SJSA1 (cell line): ENCODE results near the gene MRGPRX1. TPM values are rescaled to one million over a fixed set of nuclear protein-coding genes. Genes with fewer than 3 reads are reported as not detected.
"Not testable (repeated sequence)": the region's sequence is repeated elsewhere in the genome, so short reads cannot be mapped to it uniquely, and the experiment has no call there.

ENCODE experiments used
- DNase-seq, 2 experiments: peaks; one replicate each; pipeline ENCODE4 v3.0.0-alpha.2; 2015 to 2020; ENCODE audit warnings: low spot score in 2 of 2, low read depth in 1 of 2
- H3K27ac ChIP-seq: fragments of 250-450 bp; sonication (Bioruptor Pico); 2 replicates; pipeline ENCODE4 v1.5.1; 2020; ENCODE audit warnings: mild to moderate bottlenecking, moderate library complexity
- H3K27me3 ChIP-seq: fragments of 250-450 bp; sonication (Bioruptor Pico); replicated peaks from 2 replicates; pipeline ENCODE4 v1.5.1; 2020; ENCODE audit warnings: mild to moderate bottlenecking, moderate library complexity
- H3K36me3 ChIP-seq: fragments of 250-450 bp; sonication (Bioruptor Pico); 2 replicates; pipeline ENCODE4 v1.5.1; 2020; ENCODE audit warnings: mild to moderate bottlenecking
- H3K4me1 ChIP-seq: fragments of 250-450 bp; sonication (Bioruptor Pico); replicated peaks from 2 replicates; pipeline ENCODE4 v1.6.1; 2021; ENCODE audit warnings: mild to moderate bottlenecking
- H3K4me3 ChIP-seq: fragments of 250-450 bp; sonication (Bioruptor Pico); 2 replicates; pipeline ENCODE4 v1.5.1; 2020; ENCODE audit warnings: mild to moderate bottlenecking
- H3K9me3 ChIP-seq: fragments of 250-450 bp; sonication (Bioruptor Pico); replicated peaks from 2 replicates; pipeline ENCODE4 v1.5.1; 2020; ENCODE audit warnings: mild to moderate bottlenecking
- total RNA-seq: library from RNA; depleted of rRNA; stranded (reverse); fragments of >200 nt; shearing (Covaris generic); gene quantifications from 2 replicates; pipeline ENCODE4 v1.2.3, GENCODE V29; 2014; rRNA removed

Gene MRGPRX1
- total RNA-seq, 1 experiment from 2014 or later = not detected

DNA sequence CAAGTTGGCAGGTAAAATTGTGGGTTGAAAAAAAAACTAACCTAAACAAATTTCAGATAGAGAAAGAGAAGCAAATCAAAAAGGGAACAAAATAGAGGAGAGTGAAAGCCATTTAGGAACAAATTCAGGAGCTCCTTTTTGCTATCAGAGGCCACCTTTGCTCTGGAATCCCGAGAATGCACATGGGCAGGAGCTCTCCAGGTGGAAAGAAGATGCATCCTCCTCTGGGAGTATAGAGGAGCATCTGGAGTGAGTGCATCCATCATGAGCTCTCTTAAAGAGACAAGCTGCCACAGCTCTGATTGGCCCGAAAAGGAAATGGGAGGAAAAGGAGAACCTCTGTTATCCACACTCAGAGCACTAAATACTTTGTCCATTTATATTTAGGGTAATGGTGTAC is 26.3 kb downstream of the MRGPRX1 start:
- H3K4me1 ChIP-seq = no peaks in the 10 kb centered on the region
- H3K27me3 ChIP-seq = no peaks in the 10 kb centered on the region; the same call in 1 of the 2 replicates
- H3K9me3 ChIP-seq = no peaks in the 10 kb centered on the region
- H3K27ac ChIP-seq = no peak overlapping the region
- no peaks in the 10 kb centered on the region for H3K36me3 ChIP-seq
- no peak overlapping the region for H3K4me3 ChIP-seq
- no peak for DNase-seq

DNA sequence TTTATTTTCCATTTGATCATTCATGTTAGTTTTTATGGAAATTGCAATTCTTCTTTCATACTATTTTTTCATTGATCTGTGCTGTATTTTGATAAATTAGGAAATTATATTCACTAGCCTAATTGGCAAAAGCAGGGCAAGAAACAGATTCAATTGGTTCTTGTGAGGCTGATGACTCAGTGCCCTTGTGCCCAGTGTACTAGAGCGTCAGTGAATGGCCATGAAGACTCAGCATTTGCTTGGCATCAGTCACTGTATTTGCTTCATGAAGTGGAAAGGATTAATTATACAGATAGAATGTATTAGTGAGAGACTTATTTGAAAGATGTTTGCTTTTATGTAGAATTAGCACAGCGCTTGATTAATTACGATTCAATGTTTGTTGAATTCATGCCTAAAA is 31.8 kb downstream of the MRGPRX1 start:
- Histone ChIP-seq H3K9me3 (no peaks in the 10 kb centered on the region), H3K4me1 (no peaks in the 10 kb centered on the region), H3K27ac (no peak overlapping the region), H3K27me3 (no peaks in the 10 kb centered on the region; the same call in 1 of the 2 replicates), H3K4me3 (no peak overlapping the region), H3K36me3 (no peaks in the 10 kb centered on the region)
- no peak for DNase-seq

DNA sequence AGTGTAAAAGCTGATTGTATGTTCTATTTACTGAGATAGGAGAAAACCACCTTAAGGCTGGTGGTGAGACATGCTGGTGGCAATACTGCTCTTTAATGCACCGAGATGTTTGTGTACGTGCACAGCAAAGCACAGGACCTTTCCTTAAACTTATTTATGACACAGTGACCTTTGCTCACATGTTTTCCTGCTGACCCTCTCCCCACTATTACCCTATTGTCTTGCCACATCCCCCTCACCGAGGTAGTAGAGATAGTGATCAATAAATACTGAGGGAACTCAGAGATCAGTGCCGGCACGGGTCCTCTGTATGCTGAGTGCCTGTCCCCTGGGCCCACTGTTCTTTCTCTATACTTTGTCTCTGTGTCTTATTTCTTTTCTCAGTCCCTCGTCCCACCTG is 38.6 kb downstream of the MRGPRX1 start:
- H3K4me3 ChIP-seq, DNase-seq, H3K36me3 ChIP-seq, H3K27me3 ChIP-seq, H3K9me3 ChIP-seq, H3K27ac ChIP-seq, H3K4me1 ChIP-seq: not testable (repeated sequence)

DNA sequence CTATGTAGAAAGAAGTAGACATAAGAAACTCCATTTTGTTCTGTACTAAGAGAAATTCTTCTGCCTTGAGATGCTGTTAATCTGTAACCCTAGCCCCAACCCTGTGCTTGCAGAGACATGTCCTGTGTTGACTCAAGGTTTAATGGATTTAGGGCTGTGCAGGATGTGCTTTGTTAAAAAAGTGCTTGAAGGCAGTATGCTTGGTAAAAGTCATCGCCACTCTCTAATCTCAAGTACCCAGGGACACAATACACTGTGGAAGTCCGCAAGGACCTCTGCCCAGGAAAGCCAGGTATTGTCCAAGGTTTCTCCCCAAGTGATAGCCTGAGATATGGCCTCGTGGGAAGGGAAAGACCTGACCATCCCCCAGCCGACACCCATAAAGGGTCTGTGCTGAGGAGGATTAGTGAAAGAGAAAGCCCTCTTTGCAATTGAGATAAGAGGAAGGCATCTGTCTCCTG is 39.0 kb downstream of the MRGPRX1 start:
- H3K4me3 ChIP-seq, H3K27ac ChIP-seq, H3K36me3 ChIP-seq, H3K4me1 ChIP-seq, DNase-seq, H3K9me3 ChIP-seq, H3K27me3 ChIP-seq: not testable (repeated sequence)

DNA sequence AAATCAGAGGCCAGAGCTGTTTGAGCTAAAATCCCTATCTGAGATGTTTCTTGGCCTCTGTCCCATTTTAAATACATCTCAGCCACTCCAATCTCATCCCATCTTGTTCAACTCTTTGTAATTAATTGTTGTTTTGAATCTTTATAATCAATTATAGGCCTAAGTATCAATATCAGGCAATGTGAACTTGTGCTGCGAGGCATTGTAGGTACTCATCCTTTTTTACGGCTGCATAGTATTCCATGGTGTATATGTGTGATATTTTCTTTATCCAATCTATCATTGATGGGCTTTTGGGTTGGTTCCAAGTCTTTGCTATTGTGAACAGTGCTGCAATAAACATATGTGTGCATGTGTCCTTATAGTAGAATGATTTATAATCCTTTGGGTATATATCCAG is 47.5 kb downstream of the MRGPRX1 start:
- not testable (repeated sequence) for H3K4me3 ChIP-seq, H3K9me3 ChIP-seq, H3K27me3 ChIP-seq, H3K27ac ChIP-seq, H3K4me1 ChIP-seq, H3K36me3 ChIP-seq, DNase-seq

DNA sequence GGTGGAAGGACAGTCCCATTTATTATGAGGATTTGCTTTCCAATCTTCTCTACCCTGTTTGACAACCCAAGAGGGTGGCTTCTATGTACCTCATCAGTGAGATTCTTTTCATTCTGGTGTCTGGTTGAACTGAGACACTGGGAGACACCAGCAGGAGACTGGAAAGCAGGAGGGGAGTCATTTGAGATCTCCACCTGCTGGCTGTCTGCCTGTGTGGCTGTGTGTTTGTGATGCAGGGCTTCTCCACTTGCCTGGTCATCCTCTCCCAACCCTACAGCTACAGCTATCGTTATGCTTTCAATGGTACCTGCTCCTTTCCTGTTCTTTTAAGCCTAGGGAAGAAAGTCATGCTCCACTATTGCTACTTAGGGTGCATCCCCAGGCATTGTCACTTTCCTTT is 48.6 kb downstream of the MRGPRX1 start:
- DNase-seq = no peak
- no peaks in the 10 kb centered on the region for H3K36me3 ChIP-seq
- no peak overlapping the region for H3K27ac ChIP-seq
- no peaks in the 10 kb centered on the region for H3K27me3 ChIP-seq
- no peaks in the 10 kb centered on the region for H3K9me3 ChIP-seq
- no peak overlapping the region for H3K4me3 ChIP-seq
- H3K4me1 ChIP-seq = no peaks in the 10 kb centered on the region

Other genes starting within 250 kb of the MRGPRX1 start
- 0.32 TPM in 1 of 2 replicates, not detected in the other for gene TMEM86A, start 240.6 kb downstream of the MRGPRX1 start, total RNA-seq
- not detected in 2 replicates for gene IGSF22, start 213.2 kb downstream of the MRGPRX1 start, total RNA-seq
- not detected in 2 replicates for gene PTPN5, start 147.6 kb downstream of the MRGPRX1 start, total RNA-seq
- gene MRGPRX2, start 121.3 kb upstream of the MRGPRX1 start, total RNA-seq = not detected in 2 replicates
- gene ZDHHC13, start 177.8 kb upstream of the MRGPRX1 start, total RNA-seq = 13.2 and 18.5 TPM in 2 replicates